GM12874 (cell line): ENCODE results near the gene USP12.

Source experiments
- TF ChIP-seq, protein P1 (sequence below): IDR thresholded peaks from 2 replicates; pipeline ENCODE4 v1.5.1; 2011; ENCODE audit warnings: low read depth, mild to moderate bottlenecking, control low read depth, low read length, moderate library complexity; ENCODE audit not compliant: insufficient read depth

Gene USP12

DNA sequence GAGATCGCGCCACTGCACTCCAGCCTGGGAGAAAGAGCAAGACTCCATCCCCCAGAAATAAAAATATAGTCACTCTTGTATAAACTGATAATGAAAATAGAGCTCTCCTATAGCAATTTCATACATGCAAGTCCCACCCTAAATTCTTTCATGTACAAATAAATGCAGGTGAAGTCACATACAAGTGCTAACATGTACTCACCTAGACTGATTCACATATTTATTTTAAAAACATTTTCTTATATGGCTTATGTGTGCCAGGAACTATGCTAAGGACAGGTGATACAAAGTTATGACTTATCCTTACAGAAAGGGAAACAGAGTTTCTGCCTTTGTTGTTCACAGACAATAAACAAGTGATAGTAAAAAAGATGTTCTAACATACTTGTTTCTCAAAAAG is 32.0 kb downstream of the USP12 start:
- TF ChIP-seq, protein P1, sequence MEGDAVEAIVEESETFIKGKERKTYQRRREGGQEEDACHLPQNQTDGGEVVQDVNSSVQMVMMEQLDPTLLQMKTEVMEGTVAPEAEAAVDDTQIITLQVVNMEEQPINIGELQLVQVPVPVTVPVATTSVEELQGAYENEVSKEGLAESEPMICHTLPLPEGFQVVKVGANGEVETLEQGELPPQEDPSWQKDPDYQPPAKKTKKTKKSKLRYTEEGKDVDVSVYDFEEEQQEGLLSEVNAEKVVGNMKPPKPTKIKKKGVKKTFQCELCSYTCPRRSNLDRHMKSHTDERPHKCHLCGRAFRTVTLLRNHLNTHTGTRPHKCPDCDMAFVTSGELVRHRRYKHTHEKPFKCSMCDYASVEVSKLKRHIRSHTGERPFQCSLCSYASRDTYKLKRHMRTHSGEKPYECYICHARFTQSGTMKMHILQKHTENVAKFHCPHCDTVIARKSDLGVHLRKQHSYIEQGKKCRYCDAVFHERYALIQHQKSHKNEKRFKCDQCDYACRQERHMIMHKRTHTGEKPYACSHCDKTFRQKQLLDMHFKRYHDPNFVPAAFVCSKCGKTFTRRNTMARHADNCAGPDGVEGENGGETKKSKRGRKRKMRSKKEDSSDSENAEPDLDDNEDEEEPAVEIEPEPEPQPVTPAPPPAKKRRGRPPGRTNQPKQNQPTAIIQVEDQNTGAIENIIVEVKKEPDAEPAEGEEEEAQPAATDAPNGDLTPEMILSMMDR, result no peak

DNA sequence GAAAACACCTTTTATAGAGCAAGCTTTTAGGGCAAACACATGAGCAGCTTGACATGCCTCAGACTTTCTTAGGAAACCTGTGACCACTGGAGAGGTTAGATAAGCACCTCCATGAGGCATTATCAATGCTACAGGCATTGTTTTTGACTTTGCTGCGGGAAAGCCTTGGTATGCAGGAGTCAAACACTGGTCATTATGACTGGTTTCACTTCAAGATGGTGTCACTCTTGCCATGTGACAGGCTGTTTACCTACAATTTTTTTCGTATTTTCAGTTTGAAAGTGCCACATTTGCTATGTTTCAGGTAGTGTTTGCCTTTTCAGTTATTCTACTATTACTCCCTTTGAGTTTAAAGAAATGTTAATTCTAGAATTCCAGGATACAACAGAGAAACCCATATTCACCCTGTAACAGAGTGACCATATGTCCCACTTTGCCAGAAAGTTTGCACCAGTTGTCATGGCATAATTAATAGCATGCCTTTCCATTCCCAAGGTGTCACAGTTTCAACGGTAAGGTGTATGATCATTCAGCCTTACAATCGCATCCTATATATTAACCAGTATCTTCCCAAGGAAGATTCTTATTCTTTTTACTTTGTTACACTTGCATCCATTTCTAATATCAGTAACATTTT is 33.0 kb downstream of the USP12 start:
- TF ChIP-seq, protein P1, result no peak

GRCh38 chr13:27137759-27138158 is 33.9 kb downstream of the USP12 start:
- TF ChIP-seq, protein P1, result no peak

- TF ChIP-seq, protein P1, result no peak
These were observed 36.6 kb downstream of the USP12 start for GRCh38 chr13:27135023-27135422.

- TF ChIP-seq, protein P1, result no peak
These were observed 37.7 kb downstream of the USP12 start for GRCh38 chr13:27133889-27134288.

- TF ChIP-seq, protein P1, result no peak
These were observed 39.1 kb downstream of the USP12 start for GRCh38 chr13:27132538-27132937.

- TF ChIP-seq, protein P1, result no peak
These were observed 39.7 kb downstream of the USP12 start for GRCh38 chr13:27131906-27132305.
